ENCODE results near the gene DGKD.
"Not testable (repeated sequence)": the region's sequence is repeated elsewhere in the genome, so short reads cannot be mapped to it uniquely, and the experiment has no call there.

Gene DGKD

DNA sequence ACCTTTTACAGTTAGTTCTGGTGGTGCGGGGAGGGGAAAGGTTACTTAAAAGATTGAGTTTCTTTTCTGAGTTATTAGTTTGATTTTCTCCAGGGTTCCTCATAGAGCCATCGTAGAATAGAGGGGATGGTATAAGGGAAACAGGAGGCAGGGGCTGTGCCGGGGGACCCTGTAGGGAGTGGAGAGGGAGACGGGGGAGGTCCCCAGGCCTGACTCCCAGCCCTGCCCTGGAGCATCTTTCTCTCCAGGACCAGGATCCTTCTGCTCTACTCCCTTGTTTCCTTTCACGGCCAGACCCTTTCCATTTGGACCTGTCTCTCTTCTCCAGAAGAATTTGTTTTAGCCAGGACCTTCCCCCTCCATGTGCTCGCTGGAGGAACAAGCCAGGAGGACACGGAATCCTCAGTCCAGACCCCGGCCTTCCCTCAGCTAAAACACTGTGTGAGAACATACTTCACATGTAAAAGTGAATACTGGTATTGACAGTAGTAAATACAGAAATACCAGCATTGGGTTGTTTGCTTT is 35.4 kb downstream of the DGKD start:
- H3K27ac Mint-ChIP-seq = peak overlapping the region; percentile 89
- peaks cover 0 to 2% of the 10 kb centered on the region in 2 donors for H3K9me3 Mint-ChIP-seq
- no peaks in the 10 kb centered on the region for H3K27me3 Mint-ChIP-seq
- H3K4me1 Mint-ChIP-seq = peaks cover 42 to 63% of the 10 kb centered on the region in 2 donors
- ATAC-seq (replicated peaks) = no peak
- DNase-seq = no peak
- H3K36me3 Mint-ChIP-seq = peaks cover 59 to 66% of the 10 kb centered on the region in 2 donors
- H3K4me3 Mint-ChIP-seq = peak overlapping the region in 1 of 2 donors; percentile 17

DNA sequence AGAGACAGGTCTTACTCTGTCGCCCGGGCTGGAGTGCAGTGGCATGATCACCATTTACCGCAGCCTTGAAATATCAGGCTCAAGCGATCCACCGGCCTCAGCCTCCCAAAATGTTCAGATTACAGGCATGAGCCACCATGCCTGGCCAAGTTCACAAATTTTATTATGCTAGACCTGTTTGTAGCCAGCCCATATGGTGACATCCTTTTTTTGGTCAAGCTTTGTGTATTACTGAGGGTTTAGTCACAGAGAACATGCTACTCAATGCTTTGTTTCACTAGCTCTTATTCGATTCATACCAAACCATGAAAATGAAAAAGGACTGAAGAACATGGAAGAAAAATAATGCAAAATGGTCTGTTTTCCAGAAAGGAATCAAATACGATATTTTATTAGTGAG is 41.4 kb downstream of the DGKD start:
- no peaks in the 10 kb centered on the region for H3K9me3 Mint-ChIP-seq
- H3K27ac Mint-ChIP-seq = peak overlapping the region; percentile 28
- no peak for ATAC-seq (replicated peaks)
- H3K27me3 Mint-ChIP-seq = no peaks in the 10 kb centered on the region
- no peak overlapping the region for H3K4me3 Mint-ChIP-seq
- H3K36me3 Mint-ChIP-seq = peaks cover 55 to 65% of the 10 kb centered on the region in 2 donors
- H3K4me1 Mint-ChIP-seq = peaks cover 40 to 64% of the 10 kb centered on the region in 2 donors
- no peak for DNase-seq

DNA sequence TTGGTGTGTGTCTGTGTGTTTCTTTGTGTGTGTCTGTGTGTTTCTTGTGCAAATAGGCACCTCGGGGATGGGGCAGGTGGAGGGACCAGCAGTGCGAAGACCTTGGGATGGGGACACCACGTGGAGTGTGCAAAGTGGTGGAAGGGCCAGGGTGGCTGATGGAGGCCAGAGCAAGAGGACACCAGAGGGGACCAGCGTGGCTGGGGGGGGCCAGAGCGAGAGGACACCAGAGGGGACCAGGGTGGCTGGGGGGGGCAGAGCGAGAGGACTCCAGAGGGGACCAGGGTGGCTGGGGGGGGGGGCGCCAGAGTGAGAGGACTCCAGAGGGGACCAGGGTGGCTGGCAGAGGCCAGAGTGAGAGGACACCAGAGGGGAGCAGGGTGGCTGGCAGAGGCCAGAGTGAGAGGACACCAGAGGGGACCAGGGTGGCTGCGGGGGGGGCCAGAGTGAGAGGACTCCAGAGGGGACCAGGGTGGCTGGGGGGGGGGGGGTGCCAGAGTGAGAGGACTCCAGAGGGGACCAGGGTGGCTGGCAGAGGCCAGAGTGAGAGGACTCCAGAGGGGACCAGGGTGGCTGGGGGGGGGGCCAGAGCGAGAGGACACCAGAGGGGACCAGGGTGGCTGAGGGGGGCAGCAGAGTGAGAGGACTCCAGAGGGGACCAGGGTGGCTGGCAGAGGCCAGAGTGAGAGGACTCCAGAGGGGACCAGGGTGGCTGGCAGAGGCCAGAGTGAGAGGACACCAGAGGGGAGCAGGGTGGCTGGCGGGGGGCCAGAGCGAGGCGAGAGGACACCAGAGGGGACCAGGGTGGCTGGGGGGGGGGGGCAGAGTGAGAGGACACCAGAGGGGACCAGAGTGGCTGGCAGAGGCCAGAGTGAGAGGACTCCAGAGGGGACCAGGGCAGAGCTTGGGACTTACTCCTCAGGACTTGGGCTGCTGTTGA is 42.7 kb downstream of the DGKD start:
- DNase-seq; ATAC-seq (replicated peaks); H3K9me3 Mint-ChIP-seq; H3K27me3 Mint-ChIP-seq: not testable (repeated sequence)
- H3K4me1 Mint-ChIP-seq = peaks cover 41 to 64% of the 10 kb centered on the region in 2 donors
- H3K27ac Mint-ChIP-seq = peak overlapping the region; percentile 94
- H3K4me3 Mint-ChIP-seq = peak overlapping the region; percentile 25 to 45
- peaks cover 49 to 59% of the 10 kb centered on the region in 2 donors for H3K36me3 Mint-ChIP-seq

DNA sequence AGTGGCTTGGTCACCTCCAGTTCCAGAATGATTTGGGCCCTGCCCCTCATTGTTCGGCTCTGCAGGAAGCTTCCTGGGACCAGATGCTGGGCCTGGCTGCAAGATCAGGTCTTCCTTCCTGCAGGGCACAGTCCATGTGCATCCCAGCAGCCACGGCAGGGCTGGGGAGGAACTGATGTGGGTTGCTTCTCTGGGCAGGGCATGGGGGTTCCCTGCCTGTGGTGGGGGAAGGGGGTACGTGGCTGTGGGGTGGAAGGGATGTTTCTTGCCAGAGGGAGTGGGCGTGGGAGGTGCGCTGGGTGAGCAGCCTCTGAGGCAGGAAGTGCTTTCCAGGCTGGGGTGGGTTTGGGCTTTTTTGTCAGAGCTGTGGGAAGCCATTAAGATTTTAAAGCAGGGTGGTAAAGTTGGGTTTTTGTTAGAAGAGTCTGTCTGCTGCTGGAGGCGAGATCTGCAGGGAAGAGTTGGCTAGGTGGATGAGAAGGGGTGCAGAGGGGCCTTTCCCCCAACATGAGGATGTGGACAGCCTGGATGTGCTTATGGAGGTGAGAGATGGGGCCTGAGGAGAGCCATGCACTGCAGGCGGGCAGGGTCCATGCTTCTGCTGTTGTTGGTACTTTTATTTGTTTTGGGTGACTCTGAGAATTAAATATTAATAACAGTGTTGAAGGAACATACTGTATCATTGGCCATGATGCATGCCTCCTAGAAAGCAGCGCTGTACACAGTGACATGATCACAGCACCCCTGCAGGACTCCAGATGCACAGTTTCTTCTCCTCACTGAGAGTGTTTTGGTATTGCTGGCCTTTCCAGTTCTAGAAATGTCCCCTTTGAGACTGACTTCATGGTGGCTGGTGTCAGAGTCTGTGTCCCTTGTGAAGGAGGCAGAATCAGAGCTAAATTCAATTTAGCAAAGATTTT is 45.3 kb downstream of the DGKD start:
- Mint-ChIP-seq H3K9me3 (no peaks in the 10 kb centered on the region), H3K27ac (peak overlapping the region; percentile 94), H3K36me3 (peaks cover 50 to 60% of the 10 kb centered on the region in 2 donors), H3K4me1 (peaks cover 46 to 68% of the 10 kb centered on the region in 2 donors), H3K4me3 (peak overlapping the region; percentile 34 to 47), H3K27me3 (no peaks in the 10 kb centered on the region)
- DNase-seq = no peak
- ATAC-seq (replicated peaks) = peak; percentile 58 to 66

DNA sequence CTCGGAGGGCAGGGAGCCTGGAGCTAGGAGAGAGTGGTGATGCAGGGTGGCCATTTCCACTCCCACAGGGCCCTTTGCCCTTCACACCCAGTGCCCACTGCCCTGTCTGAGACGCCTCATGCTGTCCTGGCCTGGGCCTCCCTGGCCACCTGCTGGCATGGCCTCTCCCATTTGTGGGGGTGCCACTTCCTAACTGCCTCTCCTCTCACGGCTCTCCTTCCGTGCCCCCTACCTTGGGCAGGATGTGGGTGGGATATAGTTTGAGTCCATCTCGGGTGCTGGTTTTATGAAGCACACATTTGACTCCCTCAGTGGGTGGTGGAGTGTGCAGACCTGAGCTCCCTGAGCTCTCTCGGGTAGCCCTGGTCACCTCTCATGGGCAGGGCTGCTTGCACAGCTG is 46.0 kb downstream of the DGKD start:
- Mint-ChIP-seq H3K27me3 (no peaks in the 10 kb centered on the region), H3K9me3 (no peaks in the 10 kb centered on the region), H3K4me3 (no peak overlapping the region), H3K4me1 (peaks cover 45 to 68% of the 10 kb centered on the region in 2 donors), H3K36me3 (peaks cover 47 to 58% of the 10 kb centered on the region in 2 donors), H3K27ac (peak overlapping the region; percentile 94)
- DNase-seq (no peak), ATAC-seq (replicated peaks) (no peak)

DNA sequence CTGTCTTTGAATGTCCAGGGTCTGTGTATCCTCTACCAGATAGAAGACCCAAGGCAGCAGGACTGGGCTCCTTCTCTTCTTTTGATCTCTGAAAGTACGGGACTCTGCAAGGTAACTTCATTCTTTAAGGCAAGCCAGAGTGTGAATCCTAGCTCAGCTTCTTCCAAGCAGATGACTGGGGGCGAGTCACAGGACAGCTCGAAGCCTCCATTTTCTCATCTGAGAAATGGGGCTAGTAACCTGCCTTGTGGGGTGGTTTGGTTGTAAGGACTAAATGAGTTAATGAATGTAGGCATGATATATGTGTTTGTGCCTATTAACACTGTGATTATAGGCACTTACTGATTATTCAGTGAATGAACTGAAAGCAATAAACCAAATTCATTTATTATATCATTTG is 46.7 kb downstream of the DGKD start:
- DNase-seq (no peak), ATAC-seq (replicated peaks) (no peak)
- Mint-ChIP-seq H3K4me3 (no peak overlapping the region), H3K36me3 (peaks cover 44 to 56% of the 10 kb centered on the region in 2 donors), H3K27ac (peak overlapping the region; percentile 94), H3K9me3 (no peaks in the 10 kb centered on the region), H3K27me3 (no peaks in the 10 kb centered on the region), H3K4me1 (peaks cover 42 to 64% of the 10 kb centered on the region in 2 donors)

DNA sequence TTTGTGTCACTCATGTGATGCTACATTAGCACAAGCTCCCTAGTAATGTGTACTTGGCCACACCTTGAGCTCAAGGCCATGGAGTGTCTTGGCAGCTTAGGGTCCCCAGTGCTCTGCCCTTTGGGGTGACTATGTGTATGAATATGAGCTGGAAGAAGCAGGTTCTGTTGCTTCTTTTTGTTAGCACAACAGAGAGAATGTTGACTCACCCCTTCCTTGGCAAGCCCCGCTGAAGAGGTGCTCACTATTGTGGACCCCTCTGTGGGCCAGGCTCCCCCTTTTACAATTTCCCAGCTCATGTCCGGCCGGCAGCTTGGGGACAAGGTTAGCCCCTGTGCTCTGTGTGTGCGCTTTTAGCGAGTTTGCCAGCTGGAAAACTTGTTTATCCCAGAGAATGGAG is 48.1 kb downstream of the DGKD start:
- no peak for ATAC-seq (replicated peaks)
- Mint-ChIP-seq H3K9me3 (no peaks in the 10 kb centered on the region), H3K4me3 (no peak overlapping the region), H3K27me3 (no peaks in the 10 kb centered on the region), H3K27ac (peak overlapping the region; percentile 72), H3K4me1 (peaks cover 37 to 62% of the 10 kb centered on the region in 2 donors), H3K36me3 (peaks cover 42 to 57% of the 10 kb centered on the region in 2 donors)
- DNase-seq = no peak

DNA sequence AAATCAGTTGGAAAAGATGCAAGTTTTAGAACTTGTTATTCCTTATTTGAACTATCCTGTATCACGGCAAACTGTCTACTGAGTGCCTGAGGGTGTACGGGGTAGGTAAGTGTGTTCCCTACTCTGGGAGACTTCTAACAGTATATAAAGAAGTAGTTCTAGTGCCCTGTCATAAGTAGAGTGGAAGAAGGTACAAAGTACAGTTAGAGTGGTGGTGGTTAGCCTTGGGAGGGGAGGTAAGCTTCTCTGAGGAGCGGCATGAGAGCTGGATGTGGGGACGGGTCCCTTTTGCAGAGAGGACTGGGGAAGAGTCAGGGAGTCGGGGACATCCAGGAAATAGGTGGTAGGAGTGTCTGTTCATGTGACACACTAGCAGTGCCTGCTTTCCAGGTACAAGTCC is 48.5 kb downstream of the DGKD start:
- no peaks in the 10 kb centered on the region for H3K27me3 Mint-ChIP-seq
- DNase-seq (no peak), ATAC-seq (replicated peaks) (no peak)
- H3K9me3 Mint-ChIP-seq = no peaks in the 10 kb centered on the region
- peak overlapping the region; percentile 72 for H3K27ac Mint-ChIP-seq
- H3K36me3 Mint-ChIP-seq = peaks cover 38 to 52% of the 10 kb centered on the region in 2 donors
- H3K4me3 Mint-ChIP-seq = no peak overlapping the region
- H3K4me1 Mint-ChIP-seq = peaks cover 34 to 58% of the 10 kb centered on the region in 2 donors

DNA sequence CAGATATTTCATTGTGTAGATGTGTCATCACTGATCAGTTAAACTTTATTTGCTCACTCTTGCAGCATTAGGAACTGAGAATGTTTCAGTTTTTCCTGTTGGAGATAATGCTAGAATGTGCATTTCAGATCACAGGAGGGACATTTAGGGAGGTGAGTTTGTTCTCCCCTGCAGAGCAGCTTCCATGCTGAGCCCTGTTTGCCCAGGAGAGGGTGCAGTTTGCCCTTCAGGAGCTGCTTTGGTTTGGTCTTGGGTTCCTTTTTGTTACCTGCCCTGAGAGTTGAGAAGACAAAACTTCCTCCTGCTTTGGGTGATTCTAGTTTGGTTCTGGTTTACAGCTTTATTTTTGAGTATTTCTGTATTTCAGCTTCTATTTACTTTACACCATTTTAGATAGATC is 49.9 kb downstream of the DGKD start:
- Mint-ChIP-seq H3K36me3 (peaks cover 36 to 55% of the 10 kb centered on the region in 2 donors), H3K4me3 (no peak overlapping the region), H3K4me1 (peaks cover 40 to 60% of the 10 kb centered on the region in 2 donors), H3K27ac (peak overlapping the region; percentile 14), H3K9me3 (no peaks in the 10 kb centered on the region), H3K27me3 (no peaks in the 10 kb centered on the region)
- DNase-seq = no peak
- ATAC-seq (replicated peaks) = peak; percentile 75 to 81

DNA sequence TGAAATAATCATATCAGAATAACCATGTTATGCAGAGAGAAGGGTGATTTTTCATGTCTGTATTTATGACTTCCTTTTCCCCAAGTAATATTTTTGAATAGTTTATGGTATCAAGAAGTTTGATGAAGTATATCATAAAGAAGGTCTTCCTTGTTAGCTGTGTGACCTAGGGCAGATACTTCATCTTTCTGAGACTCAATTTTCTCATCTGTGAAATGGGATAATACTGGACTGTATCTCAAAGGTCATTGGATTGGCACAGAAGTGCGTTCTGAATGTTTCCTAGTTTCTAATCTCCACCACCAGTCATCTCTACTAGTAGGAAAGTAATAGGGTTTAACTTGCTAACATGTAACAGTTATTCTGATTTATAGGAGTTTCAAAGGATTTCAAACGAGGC is 52.6 kb downstream of the DGKD start:
- no peaks in the 10 kb centered on the region for H3K27me3 Mint-ChIP-seq
- H3K27ac Mint-ChIP-seq = peak overlapping the region; percentile 14
- DNase-seq = no peak
- no peak overlapping the region for H3K4me3 Mint-ChIP-seq
- H3K36me3 Mint-ChIP-seq = peaks cover 44 to 65% of the 10 kb centered on the region in 2 donors
- peaks cover 3 to 8% of the 10 kb centered on the region in 2 donors for H3K9me3 Mint-ChIP-seq
- peaks cover 35 to 65% of the 10 kb centered on the region in 2 donors for H3K4me1 Mint-ChIP-seq
- no peak for ATAC-seq (replicated peaks)

DNA sequence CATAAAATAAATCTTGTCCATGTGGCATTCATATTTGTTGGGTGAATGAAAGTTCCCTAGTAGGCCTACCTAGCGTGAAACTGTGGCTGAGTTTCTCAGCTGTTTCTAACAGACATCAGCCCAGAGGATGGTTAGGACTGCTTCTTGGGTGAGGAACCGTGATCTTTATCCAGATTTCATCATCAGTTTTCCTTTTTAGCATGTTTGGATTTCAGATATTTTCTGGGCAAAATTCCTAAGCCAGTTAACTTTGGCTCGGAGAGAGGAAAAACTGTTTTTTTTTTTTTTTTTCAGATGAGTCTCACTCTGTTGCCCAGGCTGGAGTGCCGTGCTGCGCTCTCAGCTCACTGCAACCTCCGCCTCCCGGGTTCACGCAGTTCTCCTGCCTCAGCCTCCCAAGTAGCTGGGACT is 53.5 kb downstream of the DGKD start:
- Mint-ChIP-seq H3K27ac (peak overlapping the region; percentile 47), H3K36me3 (peaks cover 46 to 70% of the 10 kb centered on the region in 2 donors), H3K9me3 (peaks cover 3 to 8% of the 10 kb centered on the region in 2 donors), H3K4me3 (no peak overlapping the region), H3K27me3 (no peaks in the 10 kb centered on the region), H3K4me1 (peaks cover 34 to 66% of the 10 kb centered on the region in 2 donors)
- ATAC-seq (replicated peaks) = no peak
- no peak for DNase-seq

DNA sequence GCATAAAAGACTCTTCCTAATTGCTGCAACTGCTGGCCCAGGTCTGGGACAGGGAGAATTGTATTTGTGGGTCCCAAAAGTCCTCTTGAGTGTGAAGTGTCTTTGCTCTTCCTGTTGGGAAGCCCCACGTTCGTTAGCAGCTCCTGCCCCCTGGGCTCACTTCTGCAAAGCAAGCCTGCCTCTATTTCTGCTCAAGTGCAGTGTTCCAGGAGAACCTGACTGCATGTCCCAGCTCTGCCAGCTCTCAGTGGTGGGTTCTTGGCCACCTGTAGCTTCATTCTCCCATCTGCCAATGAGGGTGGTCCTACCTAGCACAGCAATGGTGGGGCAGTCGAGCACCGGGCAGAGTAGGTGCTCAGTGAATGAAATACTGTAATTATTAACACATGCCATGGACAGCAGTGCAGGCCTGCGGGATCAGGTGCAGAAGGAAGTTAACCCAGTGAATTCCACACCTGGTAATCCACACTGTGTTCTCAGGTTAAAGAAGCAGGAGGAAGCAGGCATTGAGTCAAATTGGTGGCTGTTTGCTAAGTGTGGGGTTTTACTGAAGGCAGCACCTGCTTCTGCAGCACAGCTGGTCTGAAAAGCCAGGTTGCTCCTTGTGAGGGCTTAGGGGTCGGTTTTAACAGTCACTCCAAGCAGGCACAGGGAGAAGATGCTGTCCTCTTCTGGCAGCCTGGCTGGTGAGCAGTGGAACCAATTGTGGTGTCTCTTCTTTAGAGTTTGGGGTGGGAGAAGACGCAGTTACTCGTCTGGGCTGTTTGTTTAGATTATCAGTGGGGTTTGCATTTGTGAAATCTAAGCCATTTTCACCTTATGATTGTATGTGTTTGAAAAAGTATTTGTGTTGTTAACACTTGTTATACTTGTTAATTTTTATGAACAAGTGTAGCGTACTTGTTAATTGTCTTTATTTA is 54.3 kb downstream of the DGKD start:
- Mint-ChIP-seq H3K9me3 (peaks cover 3 to 8% of the 10 kb centered on the region in 2 donors), H3K4me1 (peaks cover 39 to 71% of the 10 kb centered on the region in 2 donors), H3K27me3 (no peaks in the 10 kb centered on the region), H3K36me3 (peaks cover 51 to 76% of the 10 kb centered on the region in 2 donors), H3K27ac (peak overlapping the region; percentile 85), H3K4me3 (peak overlapping the region; percentile 31 to 58)
- no peak for DNase-seq
- ATAC-seq (replicated peaks) = peak; percentile 48 to 55

All from stimulated activated naive B cell treated with anti-CD40 and anti-IgM and Interleukin-4, amounts not matched to agents 10 μg/mL and 1 μg/mL and 100 μg/mL, for 72 hours (primary cell).